Stimulated activated CD8-positive, alpha-beta memory T cell treated with anti-CD3 and anti-CD28 coated beads, Interleukin-12 subunit alpha, Interleukin-12 subunit beta, amount 100 ng/mL, for 4 hours (primary cell): Measurements from ENCODE around the gene PARP8.
"Not testable (repeated sequence)": the region's sequence is repeated elsewhere in the genome, so short reads cannot be mapped to it uniquely, and the experiment has no call there.

Source experiments
- DNase-seq: peaks from one replicate; pipeline ENCODE4 v3.0.0-alpha.2; 2020; ENCODE audit warnings: low read depth

PARP8 gene, protein sequence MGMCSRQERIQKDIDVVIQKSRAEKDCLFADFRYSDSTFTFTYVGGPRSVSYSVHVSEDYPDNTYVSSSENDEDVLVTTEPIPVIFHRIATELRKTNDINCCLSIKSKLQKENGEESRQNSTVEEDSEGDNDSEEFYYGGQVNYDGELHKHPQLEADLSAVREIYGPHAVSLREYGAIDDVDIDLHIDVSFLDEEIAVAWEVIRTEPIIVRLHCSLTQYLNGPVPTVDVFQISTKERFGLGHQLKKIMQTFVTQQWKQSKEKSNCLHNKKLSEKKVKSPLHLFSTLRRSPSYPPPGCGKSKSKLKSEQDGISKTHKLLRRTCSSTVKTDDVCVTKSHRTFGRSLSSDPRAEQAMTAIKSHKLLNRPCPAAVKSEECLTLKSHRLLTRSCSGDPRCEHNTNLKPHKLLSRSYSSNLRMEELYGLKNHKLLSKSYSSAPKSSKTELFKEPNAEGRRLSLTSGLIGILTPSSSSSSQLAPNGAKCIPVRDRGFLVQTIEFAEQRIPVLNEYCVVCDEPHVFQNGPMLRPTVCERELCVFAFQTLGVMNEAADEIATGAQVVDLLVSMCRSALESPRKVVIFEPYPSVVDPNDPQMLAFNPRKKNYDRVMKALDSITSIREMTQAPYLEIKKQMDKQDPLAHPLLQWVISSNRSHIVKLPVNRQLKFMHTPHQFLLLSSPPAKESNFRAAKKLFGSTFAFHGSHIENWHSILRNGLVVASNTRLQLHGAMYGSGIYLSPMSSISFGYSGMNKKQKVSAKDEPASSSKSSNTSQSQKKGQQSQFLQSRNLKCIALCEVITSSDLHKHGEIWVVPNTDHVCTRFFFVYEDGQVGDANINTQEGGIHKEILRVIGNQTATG

DNA sequence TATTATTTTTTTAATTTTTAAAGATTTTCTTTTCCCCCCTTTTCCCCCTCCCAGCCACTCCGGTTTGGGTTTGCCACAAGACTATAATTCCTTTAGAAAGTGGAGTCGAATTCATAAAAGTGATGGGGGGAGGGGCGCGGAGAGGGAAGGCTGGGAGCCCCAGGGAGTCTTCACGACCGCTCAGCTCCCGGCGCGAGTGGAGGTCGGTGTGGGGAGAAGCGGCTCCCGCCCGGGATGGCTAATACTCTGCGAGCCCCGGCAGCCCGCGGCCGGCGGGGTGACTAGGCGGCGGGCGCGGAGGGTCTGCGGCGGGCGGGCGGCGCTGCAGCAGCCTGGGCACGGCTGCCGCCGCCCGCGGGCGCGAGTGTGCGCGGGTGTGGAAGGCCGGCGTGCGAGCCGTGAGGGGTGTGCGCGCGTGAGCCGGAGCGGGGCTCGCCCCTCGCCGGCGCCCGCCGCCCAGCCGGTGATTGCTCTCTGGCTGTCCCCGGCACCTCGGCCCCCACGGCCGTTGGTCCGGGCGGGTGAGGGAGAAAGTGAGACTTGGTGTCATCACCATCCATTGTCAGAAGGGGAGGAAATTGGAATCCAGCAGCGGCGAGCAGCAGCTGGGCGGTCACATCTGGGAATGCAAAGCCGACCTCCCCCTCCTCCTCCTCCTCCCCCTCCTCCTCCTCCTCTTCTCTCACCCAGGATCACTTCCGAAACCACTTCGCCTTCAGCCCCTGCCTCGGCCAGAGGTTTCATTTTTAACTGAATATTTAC lies at the start of gene PARP8:
Gene PARP8 (plus strand): TSS at position 377 of the 762 bp plus-strand sequence. CDS start 459 bp downstream, outside the sequence.
- DNase-seq, result peak; percentile 43

DNA sequence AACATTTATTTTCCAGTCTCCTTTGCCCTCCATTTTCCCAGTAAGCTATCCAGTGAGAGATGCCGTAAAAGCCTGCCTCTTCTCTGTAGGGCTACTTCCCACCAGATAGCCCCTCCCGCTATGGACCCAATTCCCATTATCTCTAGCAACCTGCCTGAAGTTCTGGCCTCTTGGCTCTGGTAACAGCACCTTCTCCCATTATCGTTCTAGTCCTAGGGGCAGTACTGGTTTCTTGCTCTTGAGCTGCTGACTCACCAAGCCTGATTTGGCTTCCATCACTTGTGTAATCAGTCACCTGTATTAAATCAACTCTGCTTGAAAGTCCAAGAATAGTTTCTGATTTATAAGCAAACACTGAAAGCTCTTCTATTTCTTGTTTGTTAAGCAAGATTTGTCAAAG lies 42.8 kb upstream of the PARP8 start:
- no peak for DNase-seq

DNA sequence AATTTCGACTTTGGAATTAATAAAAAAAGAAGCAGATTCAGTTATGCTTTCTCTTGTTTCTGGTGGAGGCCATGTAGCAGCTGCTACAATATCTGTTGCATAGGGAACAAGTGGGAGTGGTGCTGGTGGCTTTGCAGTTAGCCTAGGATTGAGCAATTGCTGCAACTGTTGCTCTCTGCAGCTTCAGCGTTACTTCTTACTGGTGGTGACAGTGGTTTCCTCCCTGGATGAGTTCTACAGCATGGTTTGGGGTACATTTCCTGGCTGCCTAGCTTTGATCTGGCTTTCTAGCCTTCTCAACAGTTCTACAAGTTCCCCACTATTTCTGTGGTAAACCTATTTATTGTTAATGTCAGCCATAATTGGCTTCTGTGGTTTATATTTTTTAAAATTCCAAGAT lies 31.6 kb upstream of the PARP8 start:
- DNase-seq, result peak; percentile 4

DNA sequence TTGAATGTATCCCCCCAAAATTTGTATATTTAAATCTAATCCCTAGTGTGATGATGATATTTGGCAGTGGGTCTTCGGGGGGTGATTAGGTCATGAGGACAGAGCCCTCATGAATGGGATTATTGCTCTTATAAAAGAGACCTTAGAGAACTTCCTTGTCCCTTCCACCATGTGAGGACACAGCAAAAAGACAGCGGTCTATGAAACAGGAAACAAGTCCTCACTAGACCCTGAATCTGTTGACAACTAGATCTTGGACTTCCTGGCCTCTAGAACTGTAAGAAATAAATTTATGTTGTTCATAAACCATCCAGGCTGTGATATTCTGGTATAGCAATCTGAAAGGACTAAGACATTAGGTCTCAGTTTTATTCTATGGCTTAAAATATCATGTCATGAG lies 28.9 kb upstream of the PARP8 start:
- DNase-seq, result not testable (repeated sequence)

DNA sequence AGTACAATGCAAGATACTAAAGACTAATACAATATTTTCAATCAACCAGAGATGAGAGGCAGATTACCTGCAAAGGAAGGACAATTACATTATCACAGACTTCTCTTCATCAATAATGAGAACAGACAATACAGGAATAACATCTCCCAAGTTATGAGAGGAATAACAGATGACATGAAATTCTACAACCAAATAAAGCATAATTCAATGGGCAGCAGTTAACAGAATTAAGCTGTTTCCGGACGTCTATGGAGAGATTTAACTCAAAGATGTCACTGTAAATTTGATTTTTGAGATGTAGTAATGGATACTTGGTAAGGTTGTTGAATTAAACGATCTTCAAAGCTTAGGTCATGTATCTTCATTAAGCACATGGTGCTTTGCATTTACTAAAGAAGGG lies 19.8 kb upstream of the PARP8 start:
- DNase-seq, result no peak

DNA sequence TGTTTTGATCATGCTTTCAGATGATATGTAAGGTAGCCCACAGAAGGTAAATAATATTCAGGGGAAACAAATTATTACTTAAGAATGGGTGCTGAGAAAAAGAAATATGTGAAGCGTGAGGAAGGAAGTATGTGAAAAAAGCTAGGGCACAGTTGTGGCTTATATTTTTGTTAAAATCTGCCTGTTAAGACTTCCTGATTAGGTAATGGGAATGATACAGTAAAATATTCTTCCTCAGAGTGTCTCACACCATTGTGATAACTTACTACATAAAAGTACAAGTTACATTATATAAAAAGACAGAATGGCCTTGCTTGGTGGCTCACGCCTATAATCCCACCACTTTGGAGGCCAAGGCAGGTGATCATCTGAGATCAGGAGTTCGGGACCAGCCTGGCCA lies 18.7 kb upstream of the PARP8 start:
- DNase-seq, result no peak

DNA sequence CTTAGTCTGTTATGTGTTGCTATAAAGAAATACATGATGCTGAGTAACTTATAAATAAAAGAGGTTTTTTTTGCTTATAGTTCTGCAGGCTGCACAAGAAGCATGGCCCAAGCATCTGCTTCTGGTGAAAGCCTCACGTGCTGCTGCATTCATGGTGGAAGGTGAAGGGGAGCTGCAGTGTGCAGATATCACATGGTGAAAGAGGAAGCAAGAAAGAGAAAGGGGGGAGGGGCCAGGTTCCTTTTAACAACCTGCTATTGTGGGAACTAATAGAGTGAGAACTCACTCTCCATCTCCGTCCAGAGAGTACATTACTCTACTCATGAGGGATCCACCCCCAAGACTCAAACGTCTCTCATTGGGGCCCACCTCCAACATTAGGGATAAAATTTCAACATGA lies 12.5 kb upstream of the PARP8 start:
- no peak for DNase-seq

DNA sequence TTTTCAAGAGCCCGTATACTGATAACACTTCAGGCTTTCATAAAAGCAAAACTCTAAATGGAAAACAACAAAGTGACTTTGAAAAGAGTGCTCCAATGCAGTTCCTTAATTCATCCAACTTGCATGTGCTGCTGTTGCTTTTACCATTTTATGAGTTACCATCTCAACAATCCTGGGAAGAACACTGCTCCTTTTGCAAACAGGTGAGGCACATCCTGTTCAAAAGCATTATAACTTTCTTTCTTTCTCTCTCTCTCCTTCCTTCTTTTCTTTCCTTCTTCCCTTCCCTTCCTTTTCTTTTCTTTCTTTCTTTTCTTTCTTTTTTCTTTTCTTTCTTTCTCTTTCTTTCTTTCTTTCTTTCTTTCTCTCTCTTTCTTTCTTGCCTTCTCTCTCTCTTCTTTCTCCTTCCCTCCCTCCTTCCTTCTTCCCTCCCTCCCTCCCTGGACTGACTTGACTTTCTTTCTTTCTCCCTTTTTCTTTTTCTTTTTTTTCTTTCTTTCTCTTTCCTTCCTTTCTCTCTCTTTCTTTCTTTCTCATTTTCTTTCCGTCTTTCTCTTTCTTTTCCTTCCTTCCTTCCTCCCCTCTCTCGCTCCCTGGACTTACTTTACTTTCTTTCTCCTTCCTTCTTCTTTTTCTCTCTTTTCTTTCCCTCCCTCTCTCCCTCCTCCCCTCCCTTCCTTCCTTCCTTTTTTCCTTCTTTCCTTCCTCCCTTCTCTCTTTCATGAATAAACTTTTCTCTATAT lies 11.2 kb upstream of the PARP8 start:
- DNase-seq, result no peak

DNA sequence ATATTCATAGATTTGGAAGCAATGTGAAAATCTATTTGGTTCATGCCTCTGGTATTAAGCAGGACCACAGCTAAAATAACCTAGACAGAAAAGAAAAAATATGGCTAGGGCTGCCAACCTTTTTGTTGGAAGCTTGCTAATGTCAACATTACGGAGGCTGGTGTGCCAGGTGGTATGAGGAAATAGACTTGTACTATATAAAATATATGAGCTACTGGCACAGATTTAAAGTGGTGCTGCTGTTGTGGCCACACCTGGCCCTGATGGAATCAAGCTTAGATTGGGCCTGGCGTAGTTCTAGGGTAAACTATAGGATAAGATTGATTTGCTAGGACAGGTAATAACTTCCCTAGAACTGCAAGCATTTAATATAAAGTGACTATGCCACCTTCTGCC lies 10.6 kb upstream of the PARP8 start:
- DNase-seq, result no peak

DNA sequence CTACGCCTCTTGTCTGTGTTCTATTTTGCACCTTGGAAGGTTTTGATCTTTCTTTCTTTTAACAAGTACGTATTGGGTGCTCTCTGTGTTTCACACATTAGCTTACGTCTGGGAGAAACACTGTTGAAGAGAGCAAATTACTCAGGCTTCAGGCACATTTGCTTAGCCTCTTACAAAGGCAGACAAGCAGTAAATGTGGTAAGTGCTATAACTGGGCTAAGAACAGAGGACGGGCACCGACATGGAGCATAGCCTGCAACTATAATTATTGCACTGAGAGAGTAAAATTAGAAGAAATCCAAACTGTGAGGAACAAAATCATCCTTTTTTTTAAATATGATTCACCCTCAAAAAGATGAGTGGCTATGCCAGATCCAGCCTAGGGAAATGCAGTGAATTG lies 9.4 kb upstream of the PARP8 start:
- DNase-seq, result no peak

DNA sequence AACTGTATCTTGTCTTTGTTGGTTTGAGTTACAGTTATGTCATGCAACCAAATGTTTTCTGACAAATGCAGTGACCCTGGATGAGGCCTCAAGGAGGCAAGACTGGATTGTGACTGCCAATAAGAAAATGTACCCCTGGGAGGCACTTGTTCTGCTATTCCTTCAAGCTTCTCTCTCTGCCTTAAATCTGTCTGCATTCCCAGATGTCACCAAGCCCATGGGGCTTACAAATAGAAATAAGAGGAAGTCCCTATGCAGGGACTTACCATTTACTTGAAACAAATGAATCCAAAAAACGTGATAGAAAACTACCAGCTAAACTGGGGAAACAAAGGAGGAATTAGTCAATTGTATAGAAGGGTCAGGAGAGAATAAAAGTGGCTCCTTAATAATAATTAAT lies 8.2 kb upstream of the PARP8 start:
- no peak for DNase-seq

DNA sequence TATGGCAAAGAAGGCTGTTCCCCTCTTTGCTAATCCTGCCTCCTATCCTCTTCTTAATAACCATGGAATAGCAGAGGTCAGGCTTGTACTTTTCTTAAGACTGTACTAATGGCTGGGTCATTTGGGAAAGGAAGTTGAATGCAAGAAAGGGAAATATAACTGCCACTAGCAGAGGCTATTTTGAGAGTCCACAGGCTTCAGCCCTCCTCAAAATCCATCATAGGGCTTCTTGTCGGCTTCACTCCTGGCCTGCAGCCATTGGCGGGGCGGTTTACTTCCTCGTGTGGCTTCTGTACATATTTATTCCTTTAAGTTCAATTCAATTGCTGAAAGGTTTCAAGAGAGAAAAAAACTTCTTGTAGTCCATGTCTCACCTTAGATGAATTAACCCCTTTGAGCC lies 2.8 kb upstream of the PARP8 start:
- DNase-seq, result no peak

DNA sequence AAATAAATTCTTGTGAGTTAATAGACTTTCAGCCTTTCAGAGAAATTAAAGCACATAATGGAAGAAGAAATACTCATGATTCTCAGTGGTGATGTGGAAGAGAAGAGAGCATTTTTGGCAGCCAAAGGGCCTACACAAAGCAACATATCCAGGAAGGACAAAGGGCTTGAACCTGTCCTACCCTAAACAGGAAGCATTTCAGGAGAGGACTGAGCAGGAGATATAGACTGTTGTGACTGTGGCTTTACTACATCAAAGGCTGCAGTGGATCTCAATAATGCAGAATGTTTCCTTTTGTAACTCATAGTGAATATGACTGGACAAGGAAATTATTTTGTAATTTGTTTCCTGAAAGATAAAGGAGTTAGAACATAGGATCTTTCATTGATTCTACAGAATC lies 1.3 kb upstream of the PARP8 start:
- no peak for DNase-seq

DNA sequence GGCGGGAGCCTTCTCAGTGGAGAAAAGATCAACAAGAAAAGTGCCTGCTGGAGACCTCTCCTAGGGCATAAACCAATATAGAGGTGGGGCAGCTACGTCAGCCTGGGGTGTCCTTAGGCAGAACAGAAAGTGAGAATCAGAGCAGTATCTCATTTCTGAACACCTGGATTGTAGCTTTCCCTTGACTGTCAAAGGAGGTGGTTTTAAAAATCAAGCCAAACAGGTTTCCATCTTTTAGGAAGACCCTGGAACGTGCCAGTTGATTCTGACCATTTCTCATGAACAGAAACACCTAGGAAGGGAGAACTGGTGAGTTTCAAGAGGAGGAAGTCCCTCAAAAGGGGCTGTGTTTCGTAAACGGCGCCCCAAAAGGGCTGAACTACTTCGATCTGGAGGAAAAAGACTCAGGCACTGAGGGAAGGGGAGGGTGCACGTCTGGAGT lies 655 bp upstream of the PARP8 start:
- DNase-seq, result peak; percentile 22

DNA sequence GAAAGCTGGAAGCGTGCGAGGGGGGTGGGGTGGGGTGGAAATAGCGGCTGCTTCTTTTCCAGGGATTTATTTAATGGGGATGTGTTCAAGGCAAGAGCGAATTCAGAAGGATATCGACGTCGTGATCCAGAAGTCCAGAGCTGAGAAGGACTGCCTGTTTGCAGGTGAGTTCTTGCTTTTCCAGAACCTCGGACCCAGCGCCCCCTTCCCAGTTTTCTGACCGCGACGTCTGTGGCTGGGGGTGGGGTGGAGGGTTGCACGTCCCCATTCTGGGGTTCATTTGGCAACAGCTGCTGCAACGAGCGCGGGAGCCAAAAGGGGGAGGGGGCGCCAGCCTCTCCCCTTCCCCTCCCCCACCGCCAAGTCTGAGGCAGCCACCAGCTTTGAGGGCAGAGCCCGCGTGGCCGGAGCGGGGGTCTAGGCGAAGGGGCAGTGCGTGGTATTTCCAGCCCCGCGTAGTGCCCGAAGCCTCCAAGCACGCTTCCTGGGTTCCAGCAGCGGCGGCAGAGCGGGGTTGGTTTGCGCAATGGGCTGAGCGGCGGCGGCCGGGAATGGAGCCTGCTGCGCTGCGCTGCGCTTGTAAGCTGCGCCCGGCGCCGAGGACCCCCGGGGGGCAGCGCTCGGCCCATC lies 701 bp downstream of the PARP8 start:
- DNase-seq, result no peak

DNA sequence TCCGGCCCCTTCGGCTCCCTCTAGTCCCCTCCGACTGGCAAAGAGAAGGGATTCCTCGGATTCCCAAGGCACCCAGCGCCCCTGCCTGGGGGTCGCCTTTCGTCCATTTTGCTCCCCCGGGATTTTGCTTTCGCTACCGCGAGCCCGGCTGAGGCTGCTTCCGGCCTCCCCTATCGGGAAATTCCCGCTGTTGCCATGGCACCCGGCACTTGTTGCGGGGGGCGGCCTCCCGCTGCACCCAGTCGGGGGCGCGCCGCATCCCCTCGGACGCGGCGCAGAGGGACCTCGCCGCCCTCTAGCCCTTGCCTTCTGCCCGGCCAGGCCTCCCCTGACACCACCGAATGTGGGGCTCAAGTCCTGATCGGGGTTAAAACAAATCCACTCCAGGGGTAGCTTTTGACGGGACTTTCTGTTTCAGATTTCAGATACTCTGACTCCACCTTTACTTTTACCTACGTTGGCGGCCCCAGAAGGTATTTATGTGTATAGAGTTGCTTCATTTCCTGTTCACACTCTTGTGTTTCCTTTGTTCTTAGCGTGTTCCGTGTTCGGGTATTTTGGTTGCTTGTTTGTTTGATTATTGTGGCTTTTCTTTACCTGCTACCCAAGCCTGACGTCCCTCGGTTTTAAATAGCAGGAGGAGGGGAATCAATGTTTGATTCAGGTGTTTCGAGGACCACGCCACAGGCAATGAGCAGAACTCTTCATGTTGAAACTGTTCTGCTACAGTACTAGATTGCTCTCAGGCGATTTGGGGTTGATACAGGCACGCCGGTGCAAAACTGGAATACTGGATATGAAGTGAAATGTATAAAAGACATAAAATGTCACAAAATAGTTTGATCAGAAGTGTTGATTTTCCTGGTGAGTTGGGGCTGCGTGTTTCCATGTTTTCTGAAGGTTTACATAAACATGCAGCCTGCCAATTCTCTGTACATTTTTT lies 1.5 kb downstream of the PARP8 start:
- DNase-seq, result peak; percentile 82

DNA sequence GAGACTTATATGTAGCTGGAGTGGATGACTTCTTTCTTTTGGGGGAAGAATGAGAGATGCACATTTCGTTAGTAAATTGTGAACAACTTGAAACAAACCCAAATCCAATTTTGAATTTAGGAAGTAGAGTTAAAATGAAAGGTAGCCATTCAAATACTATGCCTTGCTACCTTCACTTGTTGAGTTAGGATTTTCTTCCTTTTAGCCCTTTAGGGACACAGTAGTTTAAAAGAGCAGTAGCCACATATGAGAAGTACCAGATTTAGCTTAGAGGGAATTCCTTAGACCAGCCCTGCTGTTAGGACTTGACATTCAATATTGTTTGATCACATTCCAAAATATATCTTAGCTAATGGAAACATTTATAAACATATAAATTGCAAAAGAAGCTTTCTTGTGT lies 2.2 kb downstream of the PARP8 start:
- DNase-seq, result not testable (repeated sequence)

DNA sequence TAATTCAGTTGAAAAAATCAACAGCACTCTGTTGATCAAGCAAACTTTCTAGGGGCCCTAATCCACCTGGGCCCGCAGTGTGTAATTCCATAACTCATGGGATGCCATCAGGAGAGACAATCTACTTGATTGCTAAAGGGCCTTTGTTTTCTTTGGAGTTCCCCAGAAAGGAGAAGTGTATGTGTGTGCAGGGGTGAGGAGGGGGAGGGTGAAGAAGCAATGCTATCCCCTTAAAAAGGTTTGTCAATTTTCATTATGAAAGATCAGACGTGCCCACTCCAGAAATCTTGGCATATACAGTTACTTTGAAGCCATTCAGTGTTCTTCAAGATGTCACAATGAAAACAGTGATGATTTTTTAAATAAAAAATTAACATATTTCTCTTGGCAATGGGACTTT lies 6.2 kb downstream of the PARP8 start:
- DNase-seq, result no peak

DNA sequence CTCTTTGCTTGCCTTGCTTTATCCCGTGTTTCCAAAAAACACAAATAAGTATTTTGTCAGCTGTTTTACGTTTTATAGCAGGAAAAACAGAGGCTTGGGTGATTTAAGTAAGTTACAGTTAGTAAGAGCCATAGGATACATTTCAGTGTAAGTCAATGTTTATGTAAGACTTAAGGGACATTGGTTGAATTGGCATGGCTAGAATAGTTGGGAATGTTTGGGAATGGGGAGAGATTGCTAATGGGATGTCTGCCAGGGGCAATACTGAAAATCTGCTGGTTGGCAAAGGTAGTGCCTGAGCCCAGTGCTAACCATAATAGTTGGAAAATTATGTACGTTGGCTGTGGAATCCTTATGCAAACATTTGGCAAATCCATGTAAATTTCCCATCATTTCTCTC lies 7.0 kb downstream of the PARP8 start:
- not testable (repeated sequence) for DNase-seq

DNA sequence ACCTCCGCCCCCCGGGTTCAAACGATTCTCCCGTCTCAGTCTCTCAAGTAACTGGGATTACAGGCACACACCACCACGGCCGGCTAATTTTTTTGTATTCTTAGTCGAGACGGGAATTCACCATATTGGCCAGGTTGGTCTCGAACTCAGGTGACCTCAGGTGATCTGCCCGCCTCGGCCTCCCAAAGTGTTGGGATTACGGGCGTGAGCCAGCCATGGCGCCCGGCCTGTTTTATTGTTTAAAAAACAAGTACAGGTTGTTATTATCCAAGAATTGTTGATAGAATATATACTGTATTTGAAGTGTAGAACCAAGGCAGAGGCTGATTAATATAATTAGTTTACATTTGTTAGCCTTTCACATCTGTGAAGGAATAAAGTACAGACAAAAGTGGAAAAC lies 8.9 kb downstream of the PARP8 start:
- no peak for DNase-seq
